Gastroesophageal sphincter (tissue), 4 donors: Measurements from ENCODE around the gene RPP30. TPM values are rescaled to one million over a fixed set of nuclear protein-coding genes. Genes with fewer than 3 reads are reported as not detected.
A peak's percentile ranks its signal among the peaks of the same experiment; 100 is the strongest.

ENCODE experiments used
- ATAC-seq: fragments of 150-250 bp; one replicate; pipeline ENCODE4 v1.9.1; 2016; ENCODE audit warnings: mild to moderate bottlenecking, moderate library complexity
- H3K27ac ChIP-seq, 4 donors: fragments of 200-600 bp; sonication (generic) in 3 of 4; 1 replicate in 3 of 4; 2 replicates in 1 of 4; pipeline ENCODE4 v1.5.1; 2016 to 2019
- H3K27me3 ChIP-seq: fragments of 200-600 bp; sonication (generic); one replicate; pipeline ENCODE4 v1.5.1; 2019
- H3K36me3 ChIP-seq, 2 donors: fragments of 200-600 bp; sonication (generic); one replicate each; pipeline ENCODE4 v1.5.1; 2019; ENCODE audit warnings: control low read depth in 1 of 2
- H3K4me1 ChIP-seq, 3 donors: fragments of 200-600 bp; sonication (generic); 1 replicate in 2 of 3; 2 replicates in 1 of 3; pipeline ENCODE4 v1.5.1; 2016 to 2019; ENCODE audit warnings: control low read depth in 2 of 3
- H3K4me3 ChIP-seq, 2 donors: fragments of 200-600 bp; sonication (generic); one replicate each; pipeline ENCODE4 v1.5.1; 2019; ENCODE audit warnings: mild to moderate bottlenecking in 1 of 2, moderate library complexity in 1 of 2
- H3K9me3 ChIP-seq, 3 donors: fragments of 200-600 bp; sonication (generic); one replicate each; pipeline ENCODE4 v1.5.1; 2017 to 2019; ENCODE audit warnings: control low read depth in 2 of 3
- CTCF ChIP-seq, 4 experiments: fragments of 200-600 bp in 2 of 4; fragments of 450-650 bp in 2 of 4; sonication (generic) in 1 of 4; IDR thresholded peaks; one replicate each; pipeline ENCODE4 v1.5.1; 2017 to 2019; ENCODE audit warnings: antibody characterized with exemption in 4 of 4, mild to moderate bottlenecking in 2 of 4, moderate library complexity in 2 of 4
- EP300 ChIP-seq: sonication (generic); formaldehyde crosslinking; IDR thresholded peaks from one replicate; pipeline ENCODE4 v1.6.1; 2017; ENCODE audit warnings: antibody characterized with exemption, mild to moderate bottlenecking
- POLR2A ChIP-seq, 2 donors: fragments of 450-650 bp; IDR thresholded peaks; one replicate each; pipeline ENCODE4 v1.6.1; 2017; ENCODE audit warnings: antibody characterized with exemption in 2 of 2, mild to moderate bottlenecking in 2 of 2, moderate library complexity in 1 of 2
- POLR2AphosphoS5 ChIP-seq: sonication (generic); formaldehyde crosslinking; IDR thresholded peaks from one replicate; pipeline ENCODE4 v1.6.1; 2017; ENCODE audit warnings: antibody characterized with exemption
- WGBS, 2 donors: methylation state at CpG; one replicate each; pipeline ENCODE4 v1.1.5; 2018; ENCODE audit warnings: low coverage in 1 of 2; 5-methylcytosine and 5-hydroxymethylcytosine counted together
- total RNA-seq, 4 donors: library from RNA; depleted of rRNA; stranded (reverse); fragments of >200 nt; gene quantifications; one replicate each; pipeline ENCODE4 v1.1.0, GENCODE V29; 2016

The RPP30 gene
- total RNA-seq, 4 donors from 2014 or later: 25.0 to 44.2 (median 30.8) TPM

- no peak for ATAC-seq
- WGBS, 2 donors: 58 to 60% methylated on average over 3 of the region's 3 CpGs
- Histone ChIP-seq H3K27ac (no peak overlapping the region), H3K9me3 (peaks cover 0 to 19% (median 0%) of the 10 kb centered on the region in 3 donors), H3K27me3 (peaks cover 66% of the 10 kb centered on the region), H3K36me3 (no peaks in the 10 kb centered on the region), H3K4me1 (peaks cover 0 to 21% (median 0%) of the 10 kb centered on the region in 3 donors), H3K4me3 (no peak overlapping the region)
- no peak for TF ChIP-seq EP300
- TF ChIP-seq POLR2AphosphoS5: no peak
- TF ChIP-seq POLR2A (IDR thresholded peaks at IDR 0.05): no peak
- TF ChIP-seq CTCF (IDR thresholded peaks at IDR 0.05): no peak
These were observed 16.6 kb upstream of the RPP30 start for GRCh38 chr10:90855126-90855525.

GRCh38 chr10:90856261-90856660 lies 15.5 kb upstream of the RPP30 start:
- Histone ChIP-seq H3K4me3 (peak overlapping the region in 1 of 2 donors; percentile 71), H3K9me3 (peaks cover 0 to 8% (median 0%) of the 10 kb centered on the region in 3 donors), H3K36me3 (no peaks in the 10 kb centered on the region), H3K27me3 (peaks cover 66% of the 10 kb centered on the region), H3K4me1 (peaks cover 0 to 21% (median 0%) of the 10 kb centered on the region in 3 donors), H3K27ac (no peak overlapping the region)
- TF ChIP-seq POLR2AphosphoS5 (no peak), CTCF (IDR thresholded peaks at IDR 0.05) (no peak), EP300 (no peak), POLR2A (IDR thresholded peaks at IDR 0.05) (no peak)
- no peak for ATAC-seq
- 72 to 95% methylated on average over 3 of the region's 3 CpGs for WGBS, 2 donors

- Histone ChIP-seq H3K4me3 (peak overlapping the region; percentile 46 to 71), H3K9me3 (no peaks in the 10 kb centered on the region), H3K27me3 (peaks cover 60% of the 10 kb centered on the region), H3K36me3 (no peaks in the 10 kb centered on the region), H3K4me1 (peaks cover 0 to 21% (median 0%) of the 10 kb centered on the region in 3 donors), H3K27ac (peak overlapping the region in 2 of 4 donors; percentile 57 to 73)
- ATAC-seq: peak; percentile 14
- TF ChIP-seq CTCF (IDR thresholded peaks at IDR 0.05) (no peak), POLR2AphosphoS5 (no peak), EP300 (no peak), POLR2A (IDR thresholded peaks at IDR 0.05) (no peak)
- 3 to 16% methylated on average over 7 of the region's 59 CpGs for WGBS, 2 donors
These were observed 14.7 kb upstream of the RPP30 start for GRCh38 chr10:90856964-90857634.

- peak within 1 kb of the TSS; percentile 55 to 71 for H3K4me3 ChIP-seq
- TF ChIP-seq CTCF (IDR thresholded peaks at IDR 0.05) (peak in 3 of 4 experiments; percentile 47 to 79 (median 64)), EP300 (no peak), POLR2A (IDR thresholded peaks at IDR 0.05) (no peak)
- H3K27ac ChIP-seq: peak within 1 kb of the TSS in 2 of 4 donors; percentile 57 to 73
- peaks cover 0 to 21% (median 0%) of the 10 kb centered on the region in 3 donors for H3K4me1 ChIP-seq
- H3K9me3 ChIP-seq: no peaks in the 10 kb centered on the region
- no CpG with 5 or more reads among the region's 104 CpGs for WGBS, 2 donors
- ATAC-seq: peak; percentile 87
- H3K27me3 ChIP-seq: peaks cover 53% of the 10 kb centered on the region
- no peaks in the 10 kb centered on the region for H3K36me3 ChIP-seq
These were observed 13.9 kb upstream of the RPP30 start, which contains the start of gene HTR7 for GRCh38 chr10:90857635-90858460. Gene HTR7 (minus strand): TSS chr10:90858039. CDS start chr10:90857671, 368 bp downstream.
